Parathyroid adenoma (tissue), 2 donors: Measurements from ENCODE around the gene GOSR1.
"Not testable (repeated sequence)": the region's sequence is repeated elsewhere in the genome, so short reads cannot be mapped to it uniquely, and the experiment has no call there.

ENCODE experiments used
- H2AFZ ChIP-seq: fragments of 300-600 bp; sonication (generic); one replicate; pipeline ENCODE4 v1.7.0; 2017; ENCODE audit warnings: antibody characterized with exemption, mild to moderate bottlenecking
- H3K27ac ChIP-seq: fragments of 300-600 bp; sonication (generic); one replicate; pipeline ENCODE4 v1.7.0; 2017
- H3K27me3 ChIP-seq: fragments of 300-600 bp; sonication (generic); one replicate; pipeline ENCODE4 v1.7.0; 2017; ENCODE audit warnings: low read length; ENCODE audit not compliant: control insufficient read depth, insufficient read depth
- H3K36me3 ChIP-seq: fragments of 300-600 bp; sonication (generic); one replicate; pipeline ENCODE4 v1.7.0; 2017; ENCODE audit warnings: low read length; ENCODE audit not compliant: control insufficient read depth, insufficient read depth
- H3K4me1 ChIP-seq: fragments of 300-600 bp; sonication (generic); one replicate; pipeline ENCODE4 v1.7.0; 2017; ENCODE audit warnings: control low read depth
- H3K4me2 ChIP-seq: fragments of 300-600 bp; sonication (generic); one replicate; pipeline ENCODE4 v1.7.0; 2017; ENCODE audit warnings: low read length
- H3K4me3 ChIP-seq: fragments of 300-600 bp; sonication (generic); one replicate; pipeline ENCODE4 v1.7.0; 2017; ENCODE audit warnings: low read depth, low read length
- H3K79me2 ChIP-seq: fragments of 300-600 bp; sonication (generic); one replicate; pipeline ENCODE4 v1.7.0; 2017; ENCODE audit warnings: control low read depth
- H3K9ac ChIP-seq: fragments of 300-600 bp; sonication (generic); one replicate; pipeline ENCODE4 v1.7.0; 2017; ENCODE audit warnings: mild to moderate bottlenecking
- H3K9me3 ChIP-seq: fragments of 300-600 bp; sonication (generic); one replicate; pipeline ENCODE4 v1.7.0; 2017; ENCODE audit warnings: low read length; ENCODE audit not compliant: control insufficient read depth
- CTCF ChIP-seq: fragments of 300-600 bp; sonication (generic); IDR thresholded peaks from one replicate; pipeline ENCODE4 v1.7.0; 2017; ENCODE audit warnings: antibody characterized with exemption, mild to moderate bottlenecking
- donor health status: primary hyperparathyroidism.

GOSR1 gene

GRCh38 chr17:30541802-30542201 is 64.6 kb downstream of the GOSR1 start:
- Histone ChIP-seq H3K4me2 (no peak overlapping the region), H3K27me3 (no peaks in the 10 kb centered on the region), H3K4me1 (no peaks in the 10 kb centered on the region), H3K4me3 (no peak overlapping the region), H3K9me3 (no peaks in the 10 kb centered on the region), H3K9ac (no peak overlapping the region), H3K27ac (no peak overlapping the region), H3K79me2 (no peaks in the 10 kb centered on the region), H3K36me3 (no peaks in the 10 kb centered on the region), H2AFZ (no peak overlapping the region)
- TF ChIP-seq CTCF = no peak

DNA sequence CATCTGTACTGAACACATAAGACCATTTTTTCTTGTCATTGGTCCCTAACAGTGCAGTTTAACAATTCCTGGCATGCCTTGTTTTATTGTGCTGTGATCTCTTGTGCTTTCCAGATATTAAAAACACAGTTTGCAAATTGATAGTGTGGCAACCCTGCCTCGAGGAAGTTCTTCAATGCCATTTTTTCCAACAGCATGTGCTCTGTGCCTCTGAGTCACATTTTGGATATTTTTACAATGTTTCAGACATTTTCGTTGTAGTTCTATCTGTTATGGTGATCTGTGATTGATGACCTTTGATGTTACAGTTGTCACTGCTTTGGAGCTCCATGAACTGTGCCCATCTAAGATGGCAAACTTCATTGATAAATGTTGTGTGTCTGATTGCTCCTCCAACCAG is 66.2 kb downstream of the GOSR1 start:
- Histone ChIP-seq H3K27ac (no peak overlapping the region), H3K9me3 (no peaks in the 10 kb centered on the region), H2AFZ (no peak overlapping the region), H3K27me3 (no peaks in the 10 kb centered on the region), H3K9ac (no peak overlapping the region), H3K4me1 (no peaks in the 10 kb centered on the region), H3K4me3 (no peak overlapping the region), H3K36me3 (no peaks in the 10 kb centered on the region), H3K79me2 (no peaks in the 10 kb centered on the region), H3K4me2 (no peak overlapping the region)
- no peak for TF ChIP-seq CTCF

DNA sequence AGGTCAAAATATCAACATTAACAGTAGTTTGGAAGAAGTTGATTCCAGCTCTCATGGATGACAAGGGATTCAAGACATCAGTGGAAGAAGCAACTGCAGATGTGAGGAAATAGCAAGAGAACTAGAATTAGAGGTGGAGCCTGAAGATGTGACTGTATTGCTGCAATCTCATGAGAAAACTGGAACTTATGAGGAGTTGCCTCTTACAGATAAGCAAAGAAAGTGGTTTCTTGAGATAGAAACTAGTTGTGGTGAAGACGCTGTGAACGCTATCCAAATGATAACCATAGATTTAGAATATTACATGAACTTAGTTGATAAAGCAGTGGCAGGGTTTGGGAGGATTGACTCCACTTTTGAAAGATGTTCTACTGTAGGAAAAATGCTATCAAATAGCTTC is 67.8 kb downstream of the GOSR1 start:
- H3K4me3 ChIP-seq = no peak overlapping the region
- H3K36me3 ChIP-seq = no peaks in the 10 kb centered on the region
- no peaks in the 10 kb centered on the region for H3K4me1 ChIP-seq
- no peaks in the 10 kb centered on the region for H3K79me2 ChIP-seq
- no peak for TF ChIP-seq CTCF
- H3K27ac ChIP-seq = no peak overlapping the region
- H3K4me2 ChIP-seq = no peak overlapping the region
- no peak overlapping the region for H3K9ac ChIP-seq
- H3K27me3 ChIP-seq = no peaks in the 10 kb centered on the region
- no peak overlapping the region for H2AFZ ChIP-seq
- H3K9me3 ChIP-seq = no peaks in the 10 kb centered on the region

DNA sequence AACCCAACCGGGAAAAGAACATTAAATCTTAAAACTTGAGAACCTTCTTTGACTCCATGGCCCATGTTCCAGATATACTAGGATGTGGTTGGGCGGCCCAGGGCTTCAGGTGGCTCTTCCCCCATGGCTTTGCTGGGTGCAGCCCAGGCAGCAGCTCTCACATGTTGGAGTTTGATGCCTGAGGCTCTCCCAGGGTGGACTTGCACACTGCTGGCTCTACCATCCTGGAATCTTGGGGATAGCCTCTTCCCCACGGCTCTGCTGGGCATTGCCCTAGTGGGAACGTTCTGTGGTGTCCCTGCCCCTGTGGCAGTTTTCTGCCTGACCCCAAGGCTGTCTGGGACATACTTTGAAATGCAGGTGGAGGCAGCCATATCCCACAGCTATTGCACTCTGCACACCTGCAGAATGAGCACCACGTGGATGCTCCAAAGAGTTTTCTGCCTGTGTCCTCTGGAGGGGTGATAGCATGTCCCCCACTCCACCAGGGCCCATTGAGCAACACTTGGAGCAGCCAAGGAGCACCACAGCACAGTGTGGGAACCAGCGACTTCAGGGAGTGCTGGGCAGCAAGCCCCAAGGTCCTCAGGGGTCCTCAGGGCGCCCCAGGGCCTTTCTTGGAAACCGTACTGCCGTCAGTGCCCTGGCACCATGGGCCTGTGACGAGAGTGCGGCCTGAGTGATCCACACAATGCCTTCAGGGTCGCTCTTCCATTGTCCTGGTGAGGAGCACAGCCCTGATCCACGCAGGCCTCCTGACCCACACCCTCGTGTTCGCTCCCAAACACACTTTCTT is 70.8 kb downstream of the GOSR1 start:
- H3K9ac ChIP-seq = no peak overlapping the region
- TF ChIP-seq CTCF = no peak
- H3K4me2 ChIP-seq = no peak overlapping the region
- H2AFZ ChIP-seq = no peak overlapping the region
- H3K36me3 ChIP-seq = no peaks in the 10 kb centered on the region
- no peaks in the 10 kb centered on the region for H3K9me3 ChIP-seq
- H3K4me3 ChIP-seq = no peak overlapping the region
- no peaks in the 10 kb centered on the region for H3K4me1 ChIP-seq
- no peaks in the 10 kb centered on the region for H3K27me3 ChIP-seq
- no peak overlapping the region for H3K27ac ChIP-seq
- H3K79me2 ChIP-seq = no peaks in the 10 kb centered on the region

DNA sequence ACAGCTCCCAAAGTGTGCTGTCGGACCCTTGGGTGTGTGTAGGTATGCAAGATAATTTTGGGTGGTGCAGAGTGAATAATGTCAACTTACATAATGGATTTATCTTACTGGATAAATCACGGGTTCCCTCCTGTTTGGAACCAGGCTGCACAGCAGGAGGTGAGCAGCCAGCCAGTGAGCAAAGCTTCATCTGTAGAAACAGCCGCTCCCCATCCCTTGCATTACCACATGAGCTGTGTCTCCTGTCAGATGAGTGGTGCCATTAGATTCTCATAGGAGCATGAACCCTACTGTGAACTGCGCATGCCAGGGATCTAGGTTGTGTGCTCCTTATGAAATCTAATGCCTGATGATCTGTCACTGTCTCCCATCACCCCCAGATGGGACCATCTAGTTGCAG is 72.0 kb downstream of the GOSR1 start:
- not testable (repeated sequence) for H3K4me2 ChIP-seq, H2AFZ ChIP-seq, H3K79me2 ChIP-seq, H3K9ac ChIP-seq, H3K27me3 ChIP-seq, H3K4me3 ChIP-seq, H3K9me3 ChIP-seq, H3K36me3 ChIP-seq, H3K27ac ChIP-seq, H3K4me1 ChIP-seq
